Right lobe of liver (tissue), 4 donors: ENCODE measurements around the gene TOPORS.

Source experiments
- POLR2A ChIP-seq: fragments of 450-650 bp; IDR thresholded peaks from one replicate; pipeline ENCODE4 v1.6.1; 2017; ENCODE audit warnings: antibody characterized with exemption, mild to moderate bottlenecking
- TF ChIP-seq, protein P1 (sequence below), 4 donors: fragments of 200-600 bp in 3 of 4; fragments of 450-650 bp in 1 of 4; IDR thresholded peaks; one replicate each; pipeline versions ENCODE4 v1.5.1 to v1.8.0; 2016 to 2022; ENCODE audit warnings: antibody characterized with exemption in 4 of 4, mild to moderate bottlenecking in 2 of 4
- donor health status: DM: no; HTN: no; CAD: no.
- donor health status: DM: no; HTN: no; CAD: no.
- donor health status: DM: no; HTN: yes; CAD: no.

DNA sequence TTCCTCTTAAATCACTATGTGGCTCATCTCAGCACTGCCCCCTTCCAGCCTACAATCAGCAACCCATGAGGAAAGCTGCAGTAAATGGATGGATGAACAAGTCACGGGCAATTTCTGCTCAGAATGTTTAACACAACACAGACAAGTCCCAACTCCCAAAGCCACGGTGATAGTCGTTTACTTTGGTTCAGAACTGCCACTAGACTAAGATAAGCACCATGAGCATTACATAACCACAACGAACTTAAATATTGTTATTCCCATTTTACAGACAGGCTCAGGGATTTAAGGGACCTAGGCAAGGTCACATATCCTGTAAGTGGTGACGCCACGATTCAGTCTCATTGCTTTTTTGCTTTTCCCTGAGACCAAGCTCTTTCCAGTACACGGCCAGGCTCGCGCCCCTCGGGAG is 2.2 kb downstream of the TOPORS start:
- TF ChIP-seq, protein P1, sequence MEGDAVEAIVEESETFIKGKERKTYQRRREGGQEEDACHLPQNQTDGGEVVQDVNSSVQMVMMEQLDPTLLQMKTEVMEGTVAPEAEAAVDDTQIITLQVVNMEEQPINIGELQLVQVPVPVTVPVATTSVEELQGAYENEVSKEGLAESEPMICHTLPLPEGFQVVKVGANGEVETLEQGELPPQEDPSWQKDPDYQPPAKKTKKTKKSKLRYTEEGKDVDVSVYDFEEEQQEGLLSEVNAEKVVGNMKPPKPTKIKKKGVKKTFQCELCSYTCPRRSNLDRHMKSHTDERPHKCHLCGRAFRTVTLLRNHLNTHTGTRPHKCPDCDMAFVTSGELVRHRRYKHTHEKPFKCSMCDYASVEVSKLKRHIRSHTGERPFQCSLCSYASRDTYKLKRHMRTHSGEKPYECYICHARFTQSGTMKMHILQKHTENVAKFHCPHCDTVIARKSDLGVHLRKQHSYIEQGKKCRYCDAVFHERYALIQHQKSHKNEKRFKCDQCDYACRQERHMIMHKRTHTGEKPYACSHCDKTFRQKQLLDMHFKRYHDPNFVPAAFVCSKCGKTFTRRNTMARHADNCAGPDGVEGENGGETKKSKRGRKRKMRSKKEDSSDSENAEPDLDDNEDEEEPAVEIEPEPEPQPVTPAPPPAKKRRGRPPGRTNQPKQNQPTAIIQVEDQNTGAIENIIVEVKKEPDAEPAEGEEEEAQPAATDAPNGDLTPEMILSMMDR (IDR thresholded peaks at IDR 0.05) = no peak
- no peak for TF ChIP-seq POLR2A
